Chondrocyte (in vitro differentiated cells): Measurements from ENCODE around the gene ZCCHC7. TPM values are rescaled to one million over a fixed set of nuclear protein-coding genes. Genes with fewer than 3 reads are reported as not detected.

Source experiments
- DNase-seq: peaks from one replicate; pipeline ENCODE4 v3.0.0; 2021; ENCODE audit warnings: mixed read lengths, low spot score
- H3K27ac Mint-ChIP-seq: one replicate; pipeline ENCODE4 v1.8.0; 2021; ENCODE audit warnings: mild to moderate bottlenecking, moderate library complexity, mixed read lengths; ENCODE audit not compliant: unreplicated experiment
- H3K27me3 Mint-ChIP-seq: 2 replicates; pipeline ENCODE4 v1.8.0; 2021; ENCODE audit warnings: low read depth, mixed read lengths
- H3K36me3 Mint-ChIP-seq: 2 replicates; pipeline ENCODE4 v1.8.0; 2021; ENCODE audit warnings: low read depth, mixed read lengths
- H3K4me1 Mint-ChIP-seq: 2 replicates; pipeline ENCODE4 v1.8.0; 2021; ENCODE audit warnings: low read depth, mild to moderate bottlenecking, mixed read lengths
- H3K4me3 Mint-ChIP-seq: one replicate; pipeline ENCODE4 v1.8.0; 2021; ENCODE audit warnings: mild to moderate bottlenecking, moderate library complexity, mixed read lengths; ENCODE audit not compliant: unreplicated experiment
- H3K9me3 Mint-ChIP-seq: 2 replicates; pipeline ENCODE4 v1.8.0; 2021; ENCODE audit warnings: low read depth, mixed read lengths
- total RNA-seq: library from RNA; stranded (reverse); gene quantifications from 3 replicates; pipeline ENCODE4 v1.2.1, GENCODE V29; 2021
- TF ChIP-seq, protein P1 (sequence below): fragments of 200-600 bp; sonication (generic); IDR thresholded peaks from 2 replicates; pipeline ENCODE4 v1.5.0; 2021; ENCODE audit warnings: antibody characterized with exemption, mild to moderate bottlenecking, moderate library complexity

ZCCHC7 gene
- total RNA-seq, 1 donor from 2014 or later = 22.5 TPM

DNA sequence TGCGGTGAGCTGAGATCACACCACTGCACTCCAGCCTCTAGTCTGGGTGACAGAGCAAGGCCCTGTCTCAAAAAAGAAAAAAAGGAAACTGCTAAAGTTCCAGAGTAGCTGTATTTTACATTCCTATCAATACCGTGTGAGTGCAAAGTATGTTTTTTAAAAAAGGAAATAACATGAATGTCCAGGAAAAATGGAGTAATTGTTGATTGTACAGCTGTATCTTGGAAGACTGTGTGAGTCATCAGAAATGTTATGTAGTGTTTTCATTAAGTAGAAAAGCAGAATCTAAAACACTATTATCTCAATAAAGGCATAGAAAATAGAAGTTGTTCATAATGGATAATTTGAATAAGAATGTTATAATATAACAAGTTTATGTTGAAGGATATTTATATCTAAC is 53.9 kb downstream of the ZCCHC7 start:
- Mint-ChIP-seq H3K4me1 (peaks cover 24% of the 10 kb centered on the region), H3K9me3 (no peaks in the 10 kb centered on the region), H3K27ac (peak overlapping the region; percentile 65), H3K4me3 (no peak overlapping the region), H3K36me3 (peaks cover under 1% of the 10 kb centered on the region), H3K27me3 (no peaks in the 10 kb centered on the region)
- TF ChIP-seq, protein P1, sequence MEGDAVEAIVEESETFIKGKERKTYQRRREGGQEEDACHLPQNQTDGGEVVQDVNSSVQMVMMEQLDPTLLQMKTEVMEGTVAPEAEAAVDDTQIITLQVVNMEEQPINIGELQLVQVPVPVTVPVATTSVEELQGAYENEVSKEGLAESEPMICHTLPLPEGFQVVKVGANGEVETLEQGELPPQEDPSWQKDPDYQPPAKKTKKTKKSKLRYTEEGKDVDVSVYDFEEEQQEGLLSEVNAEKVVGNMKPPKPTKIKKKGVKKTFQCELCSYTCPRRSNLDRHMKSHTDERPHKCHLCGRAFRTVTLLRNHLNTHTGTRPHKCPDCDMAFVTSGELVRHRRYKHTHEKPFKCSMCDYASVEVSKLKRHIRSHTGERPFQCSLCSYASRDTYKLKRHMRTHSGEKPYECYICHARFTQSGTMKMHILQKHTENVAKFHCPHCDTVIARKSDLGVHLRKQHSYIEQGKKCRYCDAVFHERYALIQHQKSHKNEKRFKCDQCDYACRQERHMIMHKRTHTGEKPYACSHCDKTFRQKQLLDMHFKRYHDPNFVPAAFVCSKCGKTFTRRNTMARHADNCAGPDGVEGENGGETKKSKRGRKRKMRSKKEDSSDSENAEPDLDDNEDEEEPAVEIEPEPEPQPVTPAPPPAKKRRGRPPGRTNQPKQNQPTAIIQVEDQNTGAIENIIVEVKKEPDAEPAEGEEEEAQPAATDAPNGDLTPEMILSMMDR = no peak
- no peak for DNase-seq

DNA sequence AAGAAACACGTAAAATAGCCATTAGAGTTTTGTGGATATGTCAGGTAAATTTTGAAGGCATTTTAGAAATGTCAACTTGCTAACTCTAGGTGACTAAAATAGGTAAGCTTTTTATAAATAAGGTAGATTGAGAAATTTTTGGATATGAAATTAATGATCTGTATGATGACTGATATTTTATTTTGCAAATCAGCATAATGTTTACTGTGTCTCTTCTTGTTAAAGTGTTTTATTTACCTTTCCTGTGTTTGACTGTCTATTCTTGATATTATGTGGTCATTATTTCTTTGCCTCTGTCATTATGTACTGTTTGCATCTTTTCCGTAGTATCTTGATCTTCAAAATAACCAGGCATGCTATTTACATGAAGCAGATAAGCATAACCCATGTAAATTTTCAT is 58.4 kb downstream of the ZCCHC7 start:
- Mint-ChIP-seq H3K9me3 (peaks cover 6% of the 10 kb centered on the region), H3K4me3 (no peak overlapping the region), H3K27ac (no peak overlapping the region), H3K27me3 (no peaks in the 10 kb centered on the region), H3K36me3 (peaks cover 6% of the 10 kb centered on the region), H3K4me1 (peaks cover 11% of the 10 kb centered on the region)
- TF ChIP-seq, protein P1 = no peak
- no peak for DNase-seq

DNA sequence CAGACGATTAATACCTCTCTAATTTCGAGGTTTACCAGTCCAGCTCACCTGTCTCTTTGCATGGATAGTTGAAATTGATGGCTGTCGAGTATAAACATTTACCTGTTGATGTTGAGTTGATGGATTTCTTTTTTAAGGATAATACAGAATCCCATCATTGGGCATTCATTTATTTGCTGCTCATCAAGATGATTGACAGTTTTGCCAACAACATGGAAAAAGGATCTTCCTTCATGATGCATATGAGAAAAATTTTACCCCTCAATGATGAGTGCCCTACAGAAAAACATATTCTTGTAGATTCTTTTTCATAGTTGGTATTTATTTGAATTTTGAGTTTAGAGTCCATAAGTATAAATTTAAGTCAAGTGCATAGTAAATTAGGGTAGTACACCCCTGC is 59.2 kb downstream of the ZCCHC7 start:
- Mint-ChIP-seq H3K4me1 (peaks cover 5% of the 10 kb centered on the region), H3K27ac (no peak overlapping the region), H3K9me3 (peaks cover 6% of the 10 kb centered on the region), H3K4me3 (no peak overlapping the region), H3K27me3 (no peaks in the 10 kb centered on the region), H3K36me3 (peaks cover 6% of the 10 kb centered on the region)
- DNase-seq = no peak
- TF ChIP-seq, protein P1 = no peak

DNA sequence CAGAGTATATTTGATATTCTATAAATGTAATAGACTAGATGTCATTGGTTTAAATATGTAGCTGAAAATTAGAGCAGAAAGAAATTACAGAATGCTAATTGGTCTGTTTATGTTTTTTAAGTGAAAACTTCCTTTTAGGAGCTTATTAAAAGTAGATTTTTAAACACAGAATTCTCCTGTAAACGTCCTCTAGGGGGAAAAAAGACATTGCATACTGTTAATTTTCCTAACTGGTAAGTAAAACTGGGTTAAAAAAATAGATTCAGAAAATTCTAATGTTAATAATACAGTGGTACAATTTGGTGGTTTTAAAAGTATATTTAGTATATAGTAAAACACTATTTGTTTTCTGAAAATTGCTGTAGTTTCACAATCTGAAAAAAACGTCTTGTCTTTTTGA is 59.8 kb downstream of the ZCCHC7 start:
- TF ChIP-seq, protein P1 = peak; percentile 43

DNA sequence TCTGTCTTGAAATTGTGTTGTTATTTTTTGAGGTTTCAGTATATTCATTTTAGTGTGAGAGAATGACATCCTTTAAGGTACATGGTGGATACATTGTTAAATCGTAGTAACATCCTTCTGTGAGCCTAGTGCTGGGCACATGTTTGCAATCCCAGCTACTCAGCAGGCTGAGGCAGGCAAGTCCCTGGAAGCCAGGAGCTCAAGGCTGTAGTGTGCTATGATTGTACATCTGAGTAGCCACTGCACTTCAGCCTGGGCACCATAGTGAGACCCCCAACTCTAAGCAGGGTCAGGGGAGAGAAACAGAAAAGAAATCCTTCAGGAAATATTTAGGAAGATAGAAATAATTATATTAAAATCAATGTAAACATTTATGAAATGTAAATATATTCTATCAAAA is 62.3 kb downstream of the ZCCHC7 start:
- Mint-ChIP-seq H3K36me3 (peaks cover 8% of the 10 kb centered on the region), H3K27ac (no peak overlapping the region), H3K9me3 (peaks cover 8% of the 10 kb centered on the region), H3K4me1 (peaks cover 12% of the 10 kb centered on the region), H3K4me3 (no peak overlapping the region), H3K27me3 (no peaks in the 10 kb centered on the region)
- TF ChIP-seq, protein P1 = no peak
- DNase-seq = no peak

More for the DNA sequence above, 59.8 kb downstream of the ZCCHC7 start:
- H3K4me1 Mint-ChIP-seq = peaks cover 6% of the 10 kb centered on the region
- H3K4me3 Mint-ChIP-seq = no peak overlapping the region
- DNase-seq = no peak
- peaks cover 6% of the 10 kb centered on the region for H3K36me3 Mint-ChIP-seq
- H3K27ac Mint-ChIP-seq = no peak overlapping the region
- peaks cover 6% of the 10 kb centered on the region for H3K9me3 Mint-ChIP-seq
- H3K27me3 Mint-ChIP-seq = no peaks in the 10 kb centered on the region
